HFF-Myc (cell line): Measurements from ENCODE around the gene SEPTIN14.
"Not testable (repeated sequence)": the region's sequence is repeated elsewhere in the genome, so short reads cannot be mapped to it uniquely, and the experiment has no call there.

ENCODE experiments used
- DNase-seq: peaks from one replicate; pipeline ENCODE4 v3.0.0-alpha.2; 2011; ENCODE audit warnings: low read depth; ENCODE audit errors: extremely low read depth
- H3K4me3 ChIP-seq: replicated peaks from 2 replicates; pipeline ENCODE4 v1.5.1; 2011; ENCODE audit warnings: low read depth, mild to moderate bottlenecking, control low read depth, low read length
- TF ChIP-seq, protein P1 (sequence below): IDR thresholded peaks from 2 replicates; pipeline ENCODE4 v1.5.1; 2012; ENCODE audit warnings: mild to moderate bottlenecking, low read depth, low read length, control low read depth; ENCODE audit errors: missing control alignments

Gene SEPTIN14

DNA sequence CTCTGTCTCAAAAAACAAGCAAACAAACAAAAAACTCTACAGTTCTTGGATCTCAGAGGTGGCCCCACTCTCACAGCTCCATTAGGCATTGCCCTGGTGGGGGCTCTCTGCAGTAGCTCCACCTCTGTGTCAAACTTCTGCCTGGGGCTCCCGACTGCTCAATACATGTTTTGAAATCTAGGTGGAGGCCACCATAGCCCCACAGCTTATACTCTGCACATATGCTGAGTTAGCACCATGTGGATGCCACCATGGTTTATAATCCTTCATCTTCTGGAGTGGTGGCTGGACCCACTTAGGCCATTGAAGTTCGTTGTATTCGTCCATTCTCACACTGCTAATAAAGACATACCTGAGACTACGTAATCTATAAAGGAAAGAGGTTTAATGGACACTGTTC, 78.4 kb downstream of the SEPTIN14 start:
- TF ChIP-seq, protein P1, sequence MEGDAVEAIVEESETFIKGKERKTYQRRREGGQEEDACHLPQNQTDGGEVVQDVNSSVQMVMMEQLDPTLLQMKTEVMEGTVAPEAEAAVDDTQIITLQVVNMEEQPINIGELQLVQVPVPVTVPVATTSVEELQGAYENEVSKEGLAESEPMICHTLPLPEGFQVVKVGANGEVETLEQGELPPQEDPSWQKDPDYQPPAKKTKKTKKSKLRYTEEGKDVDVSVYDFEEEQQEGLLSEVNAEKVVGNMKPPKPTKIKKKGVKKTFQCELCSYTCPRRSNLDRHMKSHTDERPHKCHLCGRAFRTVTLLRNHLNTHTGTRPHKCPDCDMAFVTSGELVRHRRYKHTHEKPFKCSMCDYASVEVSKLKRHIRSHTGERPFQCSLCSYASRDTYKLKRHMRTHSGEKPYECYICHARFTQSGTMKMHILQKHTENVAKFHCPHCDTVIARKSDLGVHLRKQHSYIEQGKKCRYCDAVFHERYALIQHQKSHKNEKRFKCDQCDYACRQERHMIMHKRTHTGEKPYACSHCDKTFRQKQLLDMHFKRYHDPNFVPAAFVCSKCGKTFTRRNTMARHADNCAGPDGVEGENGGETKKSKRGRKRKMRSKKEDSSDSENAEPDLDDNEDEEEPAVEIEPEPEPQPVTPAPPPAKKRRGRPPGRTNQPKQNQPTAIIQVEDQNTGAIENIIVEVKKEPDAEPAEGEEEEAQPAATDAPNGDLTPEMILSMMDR, result no peak
- H3K4me3 ChIP-seq, result no peak overlapping the region
- no peak for DNase-seq

DNA sequence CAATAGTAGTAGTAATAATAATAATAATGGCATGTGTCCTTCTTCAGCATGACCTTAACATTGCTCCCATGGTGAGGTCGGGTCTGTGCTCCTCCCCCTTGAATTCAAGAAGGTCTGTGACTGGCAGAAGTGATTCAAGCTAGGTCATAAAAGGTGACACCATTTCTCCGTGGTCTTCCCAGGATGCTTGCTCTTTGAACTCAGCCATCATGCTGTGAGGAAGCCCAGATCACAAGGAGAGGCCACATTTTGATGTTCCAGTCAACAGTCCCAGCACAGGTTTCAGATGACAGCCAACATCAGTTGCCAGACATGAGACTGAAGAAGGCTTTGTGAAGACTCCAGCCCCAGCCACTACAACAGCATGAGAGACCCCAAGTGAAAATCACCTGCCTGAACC, 83.9 kb downstream of the SEPTIN14 start:
- no peak overlapping the region for H3K4me3 ChIP-seq
- no peak for DNase-seq
- TF ChIP-seq, protein P1, result no peak

DNA sequence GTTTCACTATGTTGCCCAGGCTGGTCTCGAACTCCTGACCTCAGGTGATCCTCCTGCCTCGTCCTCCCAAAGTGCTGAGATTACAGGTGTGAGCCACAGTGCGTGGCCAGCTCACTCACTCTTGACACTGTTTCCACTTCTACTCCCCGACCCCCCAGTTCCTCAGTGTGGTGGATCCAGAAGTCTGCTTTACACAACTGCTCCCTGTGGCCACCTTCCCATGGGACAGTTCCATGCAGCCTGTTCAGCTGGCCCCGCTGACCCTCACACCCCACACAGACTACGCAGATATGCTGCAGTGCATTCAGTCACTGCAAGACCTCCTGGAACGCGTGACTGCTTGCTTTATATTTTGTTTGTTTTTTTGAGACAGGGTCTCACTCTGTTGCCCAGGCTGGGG, 86.4 kb downstream of the SEPTIN14 start:
- no peak overlapping the region for H3K4me3 ChIP-seq
- DNase-seq, result no peak
- TF ChIP-seq, protein P1, result no peak

DNA sequence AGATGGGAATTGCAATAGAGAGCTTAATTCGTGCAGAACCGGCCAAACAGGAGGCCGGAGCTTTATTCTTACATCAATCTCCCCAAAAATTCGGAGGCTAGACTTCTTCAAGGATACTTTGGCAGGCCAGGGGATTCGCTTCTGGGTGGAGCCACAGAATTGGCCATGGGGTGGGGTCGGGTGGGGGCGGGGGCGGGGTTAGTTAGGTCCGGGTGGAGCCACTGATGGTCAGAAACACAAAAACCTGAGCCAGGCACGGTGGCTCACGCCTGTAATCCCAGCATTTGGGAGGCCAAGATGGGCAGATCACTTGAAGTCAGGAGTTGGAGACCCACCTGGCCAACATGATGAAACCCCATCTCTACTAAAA, 87.5 kb downstream of the SEPTIN14 start:
- TF ChIP-seq, protein P1, result no peak
- H3K4me3 ChIP-seq, result no peak overlapping the region
- DNase-seq, result no peak

DNA sequence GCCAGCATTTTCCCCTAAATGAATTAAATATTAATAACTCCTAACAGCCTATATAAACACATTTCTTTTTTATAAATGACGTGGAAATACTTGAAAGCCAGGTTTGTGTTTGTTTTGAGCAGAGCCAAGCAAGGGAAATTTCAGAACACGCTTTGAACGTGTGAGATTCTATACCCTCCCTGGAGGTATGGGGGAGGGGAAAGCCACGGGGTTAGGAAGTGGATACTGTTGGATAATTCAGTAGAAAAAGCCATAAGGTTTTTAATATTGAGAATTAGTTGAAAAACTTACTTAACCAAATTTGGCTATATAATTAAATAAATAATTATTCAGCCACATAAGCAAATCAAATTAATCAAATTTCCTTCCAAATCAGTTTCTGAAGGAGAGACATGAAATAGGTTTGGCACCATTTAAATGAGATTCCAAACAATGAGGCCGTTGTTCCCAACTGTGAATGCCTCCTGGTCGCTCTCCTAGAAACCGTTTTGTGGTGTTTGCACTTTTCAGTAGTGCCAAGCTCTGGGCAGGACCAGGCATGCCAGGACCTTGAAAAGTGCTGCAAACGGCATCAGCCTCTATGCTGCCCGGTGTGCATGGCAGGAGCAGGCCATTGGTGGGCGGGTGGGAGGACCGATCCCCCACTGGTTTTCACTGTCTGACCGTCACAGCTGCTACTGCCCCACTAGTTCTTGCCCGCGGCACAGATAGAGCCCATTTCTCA, 88.1 kb downstream of the SEPTIN14 start:
- TF ChIP-seq, protein P1, result no peak
- DNase-seq, result no peak
- H3K4me3 ChIP-seq, result no peak overlapping the region

DNA sequence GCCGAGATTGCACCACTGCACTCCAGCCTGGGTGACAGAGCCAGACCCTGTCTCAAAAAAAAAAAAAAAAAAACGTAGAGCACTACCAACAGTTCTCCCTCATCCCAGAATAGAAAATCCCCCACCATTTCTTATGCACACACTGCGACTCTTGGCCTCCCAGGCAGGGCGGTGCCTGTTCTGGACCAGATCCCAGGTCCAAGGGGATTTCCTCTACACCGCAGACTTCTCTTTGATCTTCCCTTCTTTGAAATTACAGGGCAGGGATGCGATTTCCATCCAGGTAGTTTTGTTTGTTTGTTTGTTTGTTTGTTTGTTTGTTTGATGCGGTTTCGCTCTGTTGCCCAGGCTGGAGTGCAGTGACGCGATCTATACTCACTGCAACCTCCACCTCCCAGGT, 91.8 kb downstream of the SEPTIN14 start:
- DNase-seq, result no peak
- TF ChIP-seq, protein P1, result no peak
- H3K4me3 ChIP-seq, result no peak overlapping the region

DNA sequence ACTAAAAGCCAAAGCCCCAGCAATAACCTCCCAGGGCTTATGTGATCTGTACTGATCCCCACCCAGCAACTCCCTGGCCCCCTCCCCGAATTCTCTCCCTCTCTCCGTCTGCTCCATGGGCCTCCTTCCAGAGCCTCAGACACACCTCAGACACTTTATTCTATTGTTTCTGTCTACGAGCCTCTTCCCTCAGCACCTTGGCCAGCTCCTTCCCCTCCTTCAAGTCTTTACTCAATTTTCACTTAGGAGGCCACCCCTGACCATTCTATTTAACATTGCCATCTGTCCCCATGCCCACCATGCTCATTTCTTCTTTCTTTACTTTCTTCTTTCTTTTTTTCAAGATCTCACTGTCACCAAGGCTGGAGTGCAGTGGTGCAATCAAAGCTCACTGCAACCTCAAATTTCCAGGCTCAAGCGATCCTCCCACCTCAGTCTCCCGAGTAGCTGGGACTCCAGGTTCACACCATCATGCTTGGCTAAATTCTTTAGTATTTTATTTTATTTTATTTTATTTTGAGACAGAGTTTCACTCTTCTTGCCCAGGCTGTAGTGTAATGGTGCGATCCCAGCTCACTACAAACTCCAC, 109.2 kb downstream of the SEPTIN14 start:
- DNase-seq, H3K4me3 ChIP-seq: not testable (repeated sequence)

DNA sequence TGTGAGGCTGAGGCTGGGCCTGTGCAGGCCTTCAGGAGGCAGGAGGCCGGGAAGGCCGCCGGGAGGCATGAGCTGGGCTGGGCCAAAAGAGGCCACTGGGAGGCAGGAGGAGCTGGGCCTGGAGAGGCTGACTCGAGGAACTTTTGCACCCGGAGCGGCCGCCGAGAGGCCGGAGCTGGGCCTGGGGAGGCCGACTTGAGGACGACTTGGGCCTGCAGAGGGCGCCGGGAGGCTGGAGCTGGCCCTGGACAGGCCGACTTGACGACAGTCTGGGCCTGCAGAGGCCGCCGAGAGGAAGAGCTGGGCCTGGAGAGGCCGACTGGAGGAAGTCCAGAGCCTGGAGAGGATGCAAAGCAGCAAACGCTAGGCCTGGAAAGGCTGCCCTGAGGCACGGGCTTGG, 117.8 kb downstream of the SEPTIN14 start:
- DNase-seq, H3K4me3 ChIP-seq: not testable (repeated sequence)
